CD14-positive monocyte (primary cell): ENCODE data around the gene TMEM45B. TPM values are rescaled to one million over a fixed set of nuclear protein-coding genes. Genes with fewer than 3 reads are reported as not detected.
"Not testable (repeated sequence)": the region's sequence is repeated elsewhere in the genome, so short reads cannot be mapped to it uniquely, and the experiment has no call there.

Source experiments
- DNase-seq, 3 donors: peaks; one replicate each; pipeline ENCODE4 v3.0.0-alpha.2; 2011 to 2022
- H2AFZ ChIP-seq: 2 replicates; pipeline ENCODE4 v1.6.0; 2012; ENCODE audit warnings: mild to moderate bottlenecking, low read depth, low read length, inconsistent platforms; ENCODE audit not compliant: insufficient read depth, poor library complexity, severe bottlenecking
- H3K27ac ChIP-seq, 2 donors: 1 replicate in 1 of 2; 2 replicates in 1 of 2; pipeline ENCODE4 v1.5.1; 2012 to 2013; ENCODE audit warnings: low read length in 2 of 2, control low read depth in 1 of 2, inconsistent platforms in 1 of 2, low read depth in 1 of 2, mild to moderate bottlenecking in 1 of 2
- H3K27me3 ChIP-seq, 2 donors: one replicate each; pipeline versions ENCODE4 v1.6.0 to v1.6.1; 2011 to 2013; ENCODE audit warnings: low read length in 2 of 2; ENCODE audit not compliant: control insufficient read depth in 2 of 2, insufficient read depth in 2 of 2
- H3K36me3 ChIP-seq, 2 donors: replicated peaks in 1 of 2; 1 replicate in 1 of 2; 2 replicates in 1 of 2; pipeline versions ENCODE4 v1.5.1 to v1.6.1; 2012 to 2013; ENCODE audit warnings: low read length in 2 of 2, control low read depth in 1 of 2, inconsistent platforms in 1 of 2, mild to moderate bottlenecking in 1 of 2; ENCODE audit not compliant: insufficient read depth in 2 of 2, control insufficient read depth in 1 of 2
- H3K4me1 ChIP-seq, 2 donors: 1 replicate in 1 of 2; 2 replicates in 1 of 2; pipeline versions ENCODE4 v1.5.1 to v1.6.1; 2012 to 2013; ENCODE audit warnings: low read length in 2 of 2, control low read depth in 1 of 2, inconsistent platforms in 1 of 2, mild to moderate bottlenecking in 1 of 2, moderate library complexity in 1 of 2; ENCODE audit not compliant: insufficient read depth in 2 of 2, control insufficient read depth in 1 of 2
- H3K4me2 ChIP-seq: replicated peaks from 2 replicates; pipeline ENCODE3; 2012; ENCODE audit warnings: low read length, moderate library complexity, mild to moderate bottlenecking; ENCODE audit not compliant: poor library complexity, severe bottlenecking; ENCODE audit errors: extremely low read depth
- H3K4me3 ChIP-seq, 3 experiments: fragments of 200-600 bp in 1 of 3; sonication (generic) in 1 of 3; replicated peaks in 1 of 3; 1 replicate in 2 of 3; 2 replicates in 1 of 3; pipeline ENCODE4 v1.5.1; 2011 to 2013; ENCODE audit warnings: low read length in 3 of 3, mild to moderate bottlenecking in 3 of 3, control low read depth in 2 of 3, low read depth in 2 of 3, inconsistent platforms in 1 of 3, moderate library complexity in 1 of 3
- H3K79me2 ChIP-seq: 2 replicates; pipeline ENCODE4 v1.6.0; 2012; ENCODE audit warnings: mild to moderate bottlenecking, control low read depth, inconsistent platforms, low read length, moderate library complexity; ENCODE audit not compliant: insufficient read depth
- H3K9ac ChIP-seq: 2 replicates; pipeline ENCODE4 v1.6.0; 2017; ENCODE audit warnings: low read length, mild to moderate bottlenecking; ENCODE audit not compliant: insufficient read depth, poor library complexity, severe bottlenecking
- H3K9me3 ChIP-seq, 2 donors: replicated peaks in 1 of 2; 1 replicate in 1 of 2; 2 replicates in 1 of 2; pipeline versions ENCODE4 v1.5.1 to v1.6.1; 2012 to 2013; ENCODE audit warnings: low read length in 2 of 2, control low read depth in 1 of 2; ENCODE audit not compliant: control insufficient read depth in 1 of 2, insufficient read depth in 1 of 2
- H4K20me1 ChIP-seq: 2 replicates; pipeline ENCODE4 v1.6.0; 2012; ENCODE audit warnings: mild to moderate bottlenecking, low read length, control low read depth, moderate library complexity; ENCODE audit not compliant: insufficient read depth
- H3K27ac Mint-ChIP-seq, 7 donors: one replicate each; pipeline ENCODE4 v1.8.0; 2020; ENCODE audit warnings: mild to moderate bottlenecking in 7 of 7, mixed read lengths in 7 of 7, moderate library complexity in 6 of 7, inconsistent platforms in 2 of 7
- H3K27me3 Mint-ChIP-seq, 3 donors: one replicate each; pipeline ENCODE4 v1.8.0; 2021 to 2022; ENCODE audit warnings: low read depth in 3 of 3, mild to moderate bottlenecking in 3 of 3, mixed read lengths in 3 of 3, moderate library complexity in 3 of 3, inconsistent platforms in 1 of 3
- H3K36me3 Mint-ChIP-seq, 2 donors: one replicate each; pipeline ENCODE4 v1.8.0; 2020; ENCODE audit warnings: mixed read lengths in 2 of 2, inconsistent platforms in 1 of 2, mild to moderate bottlenecking in 1 of 2
- H3K4me1 Mint-ChIP-seq: one replicate; pipeline ENCODE4 v1.8.0; 2020; ENCODE audit warnings: mild to moderate bottlenecking, mixed read lengths
- H3K4me3 Mint-ChIP-seq, 2 donors: one replicate each; pipeline ENCODE4 v1.8.0; 2020; ENCODE audit warnings: mild to moderate bottlenecking in 2 of 2, mixed read lengths in 2 of 2, moderate library complexity in 1 of 2
- H3K9me3 Mint-ChIP-seq, 7 donors: one replicate each; pipeline ENCODE4 v1.8.0; 2020 to 2022; ENCODE audit warnings: mixed read lengths in 7 of 7, mild to moderate bottlenecking in 6 of 7, moderate library complexity in 6 of 7, inconsistent platforms in 2 of 7
- WGBS: methylation state at CpG from one replicate; pipeline ENCODE4 v1.1.5; 2013; ENCODE audit warnings: missing lambda C conversion rate; ENCODE audit not compliant: insufficient coverage; 5-methylcytosine and 5-hydroxymethylcytosine counted together
- intact Hi-C, 2 donors: fragments of 100-400 bp; cut with micrococcal nuclease; formaldehyde crosslinking; loops; one replicate each; pipeline versions ENCODE4 v1.15.0 to v1.15.1; 2023
- polyA plus RNA-seq, 3 donors: library from polyadenylated mRNA; depleted of rRNA in 1 of 3; unstranded in 2 of 3; stranded (reverse) in 1 of 3; fragments of 300-500 nt in 2 of 3; fragments of >200 nt in 1 of 3; fragmentation: Illumina TruSeq in 2 of 3; gene quantifications; 1 replicate in 2 of 3; 2 replicates in 1 of 3; pipeline ENCODE4 v1.2.3, GENCODE V29; 2012 to 2021
- TF ChIP-seq, protein P1 (sequence below): fragments of 200-600 bp; IDR thresholded peaks from one replicate; pipeline ENCODE4 v1.8.0; 2022; ENCODE audit warnings: antibody characterized with exemption, mild to moderate bottlenecking

TMEM45B gene
- polyA plus RNA-seq, 3 donors = 0.24 to 1.7 (median 0.56) TPM

DNA sequence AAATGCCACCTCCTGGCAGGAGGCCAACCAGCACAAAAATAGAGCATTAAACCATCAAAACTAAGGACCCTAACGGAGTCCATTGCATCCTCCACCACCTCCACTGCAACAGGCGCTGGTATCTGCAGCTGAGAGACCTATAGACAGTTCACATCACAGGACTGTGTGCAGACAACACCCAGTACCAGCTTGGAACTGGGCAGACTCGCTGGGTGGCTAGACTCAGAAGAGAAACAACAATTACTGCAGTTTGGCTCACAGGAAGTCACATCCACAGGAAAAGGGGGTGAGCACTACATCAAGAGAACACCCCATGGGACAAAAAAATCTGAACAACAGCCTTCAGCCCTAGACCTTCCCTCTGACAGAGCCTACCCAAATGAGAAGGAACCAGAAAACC is 11.6 kb upstream of the TMEM45B start:
- TF ChIP-seq, protein P1, sequence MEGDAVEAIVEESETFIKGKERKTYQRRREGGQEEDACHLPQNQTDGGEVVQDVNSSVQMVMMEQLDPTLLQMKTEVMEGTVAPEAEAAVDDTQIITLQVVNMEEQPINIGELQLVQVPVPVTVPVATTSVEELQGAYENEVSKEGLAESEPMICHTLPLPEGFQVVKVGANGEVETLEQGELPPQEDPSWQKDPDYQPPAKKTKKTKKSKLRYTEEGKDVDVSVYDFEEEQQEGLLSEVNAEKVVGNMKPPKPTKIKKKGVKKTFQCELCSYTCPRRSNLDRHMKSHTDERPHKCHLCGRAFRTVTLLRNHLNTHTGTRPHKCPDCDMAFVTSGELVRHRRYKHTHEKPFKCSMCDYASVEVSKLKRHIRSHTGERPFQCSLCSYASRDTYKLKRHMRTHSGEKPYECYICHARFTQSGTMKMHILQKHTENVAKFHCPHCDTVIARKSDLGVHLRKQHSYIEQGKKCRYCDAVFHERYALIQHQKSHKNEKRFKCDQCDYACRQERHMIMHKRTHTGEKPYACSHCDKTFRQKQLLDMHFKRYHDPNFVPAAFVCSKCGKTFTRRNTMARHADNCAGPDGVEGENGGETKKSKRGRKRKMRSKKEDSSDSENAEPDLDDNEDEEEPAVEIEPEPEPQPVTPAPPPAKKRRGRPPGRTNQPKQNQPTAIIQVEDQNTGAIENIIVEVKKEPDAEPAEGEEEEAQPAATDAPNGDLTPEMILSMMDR = no peak
- no peak overlapping the region for H3K27ac ChIP-seq
- DNase-seq = no peak
- 77% methylated on average over 3 of the region's 3 CpGs for WGBS
- no peaks in the 10 kb centered on the region for H3K4me1 ChIP-seq
- H3K27ac Mint-ChIP-seq = no peak overlapping the region
- H3K9me3 ChIP-seq = peaks cover 0 to 4% of the 10 kb centered on the region in 2 donors
- peaks cover 11% of the 10 kb centered on the region for H3K4me1 Mint-ChIP-seq
- no peak overlapping the region for H3K9ac ChIP-seq
- no peak overlapping the region for H2AFZ ChIP-seq
- no peak overlapping the region for H3K4me3 ChIP-seq
- H3K36me3 Mint-ChIP-seq = no peaks in the 10 kb centered on the region
- peaks cover 21 to 44% (median 22%) of the 10 kb centered on the region in 3 donors for H3K27me3 Mint-ChIP-seq
- intact Hi-C loops = no loop called here
- H3K4me3 Mint-ChIP-seq = no peak overlapping the region
- H3K4me2 ChIP-seq = no peak overlapping the region
- peaks cover 4 to 9% of the 10 kb centered on the region in 2 donors for H3K27me3 ChIP-seq
- no peaks in the 10 kb centered on the region for H3K79me2 ChIP-seq
- peaks cover 8 to 28% (median 13%) of the 10 kb centered on the region in 7 donors for H3K9me3 Mint-ChIP-seq
- no peaks in the 10 kb centered on the region for H4K20me1 ChIP-seq
- H3K36me3 ChIP-seq = no peaks in the 10 kb centered on the region

DNA sequence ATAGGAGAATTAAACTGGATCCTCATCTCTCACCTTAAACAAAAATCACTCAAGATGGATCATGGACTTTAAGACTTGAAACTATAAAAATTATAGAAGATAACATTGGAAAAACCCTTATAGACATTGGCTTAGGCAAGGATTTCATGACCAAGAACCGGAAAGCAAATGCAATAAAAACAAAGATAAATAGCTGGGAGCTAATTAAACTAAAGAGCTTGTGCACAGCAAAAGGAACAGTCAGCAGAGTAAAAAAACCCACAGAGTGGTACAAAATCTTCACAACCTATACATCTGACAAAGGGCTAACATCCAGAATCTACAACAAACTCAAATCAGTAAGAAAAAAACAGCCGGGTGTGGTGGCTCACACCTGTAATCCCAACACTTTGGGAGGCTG is 7.4 kb upstream of the TMEM45B start:
- DNase-seq, intact Hi-C loops, H3K4me2 ChIP-seq, H3K4me3 ChIP-seq, H3K4me3 Mint-ChIP-seq, H3K4me1 ChIP-seq, H3K79me2 ChIP-seq, H3K27me3 ChIP-seq, H3K9me3 ChIP-seq, H3K36me3 ChIP-seq, H3K9ac ChIP-seq, H3K27ac ChIP-seq, H3K27ac Mint-ChIP-seq, H2AFZ ChIP-seq, H4K20me1 ChIP-seq, H3K36me3 Mint-ChIP-seq: not testable (repeated sequence)
- H3K27me3 Mint-ChIP-seq = peaks cover 25 to 49% (median 29%) of the 10 kb centered on the region in 3 donors
- peaks cover 0 to 12% (median 4%) of the 10 kb centered on the region in 7 donors for H3K9me3 Mint-ChIP-seq
- 100% methylated on average over 1 of the region's 2 CpGs for whole genome bisulfite sequencing
- H3K4me1 Mint-ChIP-seq = peaks cover 11% of the 10 kb centered on the region
